Skeletal muscle tissue (tissue), 4 donors: ENCODE data around the gene TXNL4B. TPM values are rescaled to one million over a fixed set of nuclear protein-coding genes. Genes with fewer than 3 reads are reported as not detected.

Source experiments
- H3K27ac ChIP-seq: one replicate; pipeline ENCODE4 v1.7.0; 2013; ENCODE audit warnings: mild to moderate bottlenecking, low read depth, low read length, inconsistent platforms
- H3K27me3 ChIP-seq, 3 donors: one replicate each; pipeline ENCODE4 v1.7.0; 2013; ENCODE audit warnings: low read length in 3 of 3; ENCODE audit not compliant: control insufficient read depth in 3 of 3, insufficient read depth in 3 of 3
- H3K36me3 ChIP-seq, 3 donors: one replicate each; pipeline ENCODE4 v1.7.0; 2013; ENCODE audit warnings: low read length in 3 of 3; ENCODE audit not compliant: control insufficient read depth in 3 of 3, insufficient read depth in 3 of 3
- H3K4me1 ChIP-seq, 3 donors: one replicate each; pipeline ENCODE4 v1.7.0; 2013; ENCODE audit warnings: low read length in 3 of 3, mild to moderate bottlenecking in 3 of 3; ENCODE audit not compliant: control insufficient read depth in 3 of 3, insufficient read depth in 3 of 3
- H3K4me3 ChIP-seq, 3 donors: one replicate each; pipeline ENCODE4 v1.7.0; 2013; ENCODE audit warnings: low read length in 3 of 3
- H3K9ac ChIP-seq, 3 donors: one replicate each; pipeline ENCODE4 v1.7.0; 2013; ENCODE audit warnings: low read length in 3 of 3, mild to moderate bottlenecking in 3 of 3, moderate library complexity in 2 of 3, low read depth in 1 of 3
- H3K9me3 ChIP-seq, 3 donors: one replicate each; pipeline ENCODE4 v1.7.0; 2013; ENCODE audit warnings: low read length in 3 of 3; ENCODE audit not compliant: control insufficient read depth in 3 of 3
- total RNA-seq: library from RNA; depleted of rRNA; stranded (reverse); fragments of >200 nt; gene quantifications from one replicate; pipeline ENCODE4 v1.2.3, GENCODE V29; 2014
- donor health status: Osteomylitis.

TXNL4B gene
- total RNA-seq, 1 donor from 2014 or later: 9.9 TPM

DNA sequence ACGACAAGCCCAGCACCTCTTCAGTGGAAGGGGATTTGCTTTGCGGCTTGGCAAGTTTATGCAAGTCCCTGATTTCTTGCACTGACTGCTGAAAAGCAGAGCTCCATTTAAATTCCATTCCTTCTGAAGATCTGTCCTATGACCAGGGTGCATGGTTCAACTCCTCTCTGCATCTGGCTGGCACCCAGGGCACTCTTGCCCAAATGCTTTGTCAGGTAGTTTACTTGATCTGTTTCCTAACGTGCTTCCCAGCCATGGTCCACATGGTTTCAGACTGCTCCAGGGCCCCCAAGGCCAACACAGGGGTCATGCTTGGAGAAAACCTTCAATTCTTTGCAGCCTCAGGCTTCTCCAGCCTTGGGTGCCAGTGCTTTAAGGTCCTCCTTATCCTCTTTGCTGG, 50.4 kb downstream of the TXNL4B start:
- Histone ChIP-seq H3K27ac (no peak overlapping the region), H3K4me1 (peaks cover 16 to 19% (median 19%) of the 10 kb centered on the region in 3 donors), H3K9ac (no peak overlapping the region), H3K27me3 (no peaks in the 10 kb centered on the region), H3K36me3 (peaks cover 0 to 9% (median 0%) of the 10 kb centered on the region in 3 donors), H3K9me3 (no peaks in the 10 kb centered on the region), H3K4me3 (no peak overlapping the region)

DNA sequence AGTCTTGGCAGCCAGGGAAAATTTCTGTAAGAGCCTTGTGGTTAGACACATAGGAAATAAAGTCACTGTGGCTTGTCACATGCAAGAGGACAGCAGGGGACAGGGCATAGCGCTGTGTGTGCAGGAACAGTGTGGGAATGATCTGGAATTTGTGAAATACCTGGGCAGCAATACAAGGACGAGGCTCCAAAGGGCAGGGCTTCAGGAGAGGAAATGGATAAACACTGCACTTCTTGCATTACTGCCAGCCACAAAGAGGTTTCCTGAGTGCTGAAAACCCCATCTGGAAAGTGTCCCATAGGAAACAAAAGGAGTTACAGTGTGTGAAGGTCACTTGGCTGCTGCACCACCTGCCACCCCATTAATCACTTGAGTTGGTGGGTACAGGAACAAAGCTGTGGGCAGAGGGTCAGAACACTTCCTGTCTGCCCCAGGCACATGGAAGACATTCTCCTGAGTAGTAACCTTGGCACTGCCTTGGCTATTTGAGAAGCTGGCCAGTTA, 51.2 kb downstream of the TXNL4B start:
- peak overlapping the region; percentile 17 for H3K27ac ChIP-seq
- H3K9ac ChIP-seq: no peak overlapping the region
- no peaks in the 10 kb centered on the region for H3K9me3 ChIP-seq

DNA sequence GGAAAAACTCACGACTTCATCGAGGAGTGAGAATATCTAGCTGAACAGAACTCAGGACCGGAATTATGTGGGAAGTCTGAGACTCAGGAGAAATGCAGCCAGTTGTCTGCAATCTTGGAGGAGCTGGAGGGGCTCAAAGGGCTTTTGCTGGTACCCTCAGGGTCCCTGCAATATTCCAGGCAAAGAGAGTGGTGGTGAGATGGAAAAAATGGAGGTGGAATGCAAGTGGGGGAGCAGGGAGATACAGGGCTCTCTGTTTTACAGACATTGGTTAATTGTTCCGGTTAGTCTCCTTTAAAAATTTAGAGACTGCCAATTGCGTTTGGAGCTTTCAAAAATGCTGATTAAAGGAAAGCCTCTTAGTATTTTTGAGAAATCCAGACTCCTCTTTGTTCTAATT, 57.3 kb downstream of the TXNL4B start:
- H3K9me3 ChIP-seq: no peaks in the 10 kb centered on the region
- H3K4me1 ChIP-seq: no peaks in the 10 kb centered on the region
- no peaks in the 10 kb centered on the region for H3K27me3 ChIP-seq
- no peak overlapping the region for H3K9ac ChIP-seq
- H3K27ac ChIP-seq: no peak overlapping the region
- no peak overlapping the region for H3K4me3 ChIP-seq
- H3K36me3 ChIP-seq: no peaks in the 10 kb centered on the region

More for the DNA sequence above, 51.2 kb downstream of the TXNL4B start:
- Histone ChIP-seq H3K36me3 (peaks cover 0 to 9% (median 0%) of the 10 kb centered on the region in 3 donors), H3K27me3 (no peaks in the 10 kb centered on the region), H3K4me3 (no peak overlapping the region), H3K4me1 (peaks cover 16 to 19% (median 19%) of the 10 kb centered on the region in 3 donors)

Other genes starting within 250 kb of the TXNL4B start
- gene ATXN1L, start 247.6 kb downstream of the TXNL4B start, total RNA-seq: 12.0 TPM
- gene ZNF821, start 209.4 kb downstream of the TXNL4B start, total RNA-seq: 5.7 TPM
- 114 TPM for gene IST1, start 198.1 kb downstream of the TXNL4B start, total RNA-seq
- gene PKD1L3, start 93.2 kb downstream of the TXNL4B start, total RNA-seq: under 0.01 TPM
- gene DHODH, start 84.9 kb downstream of the TXNL4B start, total RNA-seq: 4.7 TPM
- 11.5 TPM for gene HP, start 39.1 kb downstream of the TXNL4B start, total RNA-seq
- gene HPR, start 30.4 kb downstream of the TXNL4B start, total RNA-seq: not detected
- 53.2 TPM for gene DHX38, start 227 bp upstream of the TXNL4B start, total RNA-seq
- gene PMFBP1, start 78.5 kb upstream of the TXNL4B start, total RNA-seq: not detected